NCI-H510A (cell line): ENCODE measurements around the gene CUX1.
"Not testable (repeated sequence)": the region's sequence is repeated elsewhere in the genome, so short reads cannot be mapped to it uniquely, and the experiment has no call there.

Experiments used
- DNase-seq: peaks from one replicate; lab custom pipeline; 2025; lab: John Stamatoyannopoulos, UW

The CUX1 gene

GRCh38 chr7:101916041-101916800, 98.8 kb downstream of the CUX1 start:
- no peak for DNase-seq

- DNase-seq: no peak
These were observed 99.5 kb downstream of the CUX1 start for GRCh38 chr7:101916876-101917275.

GRCh38 chr7:101917566-101917965, 100.1 kb downstream of the CUX1 start:
- DNase-seq: no peak

- no peak for DNase-seq
These were observed 101.0 kb downstream of the CUX1 start for GRCh38 chr7:101918426-101918825.

- DNase-seq: no peak
These were observed 102.1 kb downstream of the CUX1 start for GRCh38 chr7:101919363-101920115.

GRCh38 chr7:101921061-101921460, 103.6 kb downstream of the CUX1 start:
- no peak for DNase-seq

GRCh38 chr7:101921546-101922489, 104.4 kb downstream of the CUX1 start:
- not testable (repeated sequence) for DNase-seq

- DNase-seq: no peak
These were observed 105.5 kb downstream of the CUX1 start for GRCh38 chr7:101922631-101923601.

- DNase-seq: no peak
These were observed 106.2 kb downstream of the CUX1 start for GRCh38 chr7:101923602-101923985.

GRCh38 chr7:101924171-101924570, 106.7 kb downstream of the CUX1 start:
- DNase-seq: no peak

- DNase-seq: no peak
These were observed 108.8 kb downstream of the CUX1 start for GRCh38 chr7:101926265-101926664.

- no peak for DNase-seq
These were observed 110.0 kb downstream of the CUX1 start for GRCh38 chr7:101927389-101927788.

GRCh38 chr7:101927802-101928201, 110.4 kb downstream of the CUX1 start:
- DNase-seq: no peak

GRCh38 chr7:101929256-101929655, 111.8 kb downstream of the CUX1 start:
- DNase-seq: no peak

- DNase-seq: not testable (repeated sequence)
These were observed 112.5 kb downstream of the CUX1 start for GRCh38 chr7:101929911-101930310.

- DNase-seq: no peak
These were observed 114.7 kb downstream of the CUX1 start for GRCh38 chr7:101932083-101932482.

GRCh38 chr7:101933028-101933427, 115.6 kb downstream of the CUX1 start:
- no peak for DNase-seq

GRCh38 chr7:101933688-101934121, 116.3 kb downstream of the CUX1 start:
- no peak for DNase-seq

GRCh38 chr7:101934618-101935017, 117.2 kb downstream of the CUX1 start:
- no peak for DNase-seq

- no peak for DNase-seq
These were observed 118.2 kb downstream of the CUX1 start for GRCh38 chr7:101935521-101936141.

GRCh38 chr7:101936223-101936610, 118.8 kb downstream of the CUX1 start:
- no peak for DNase-seq
